Measurements from ENCODE around the gene TNRC6A. TPM values are rescaled to one million over a fixed set of nuclear protein-coding genes. Genes with fewer than 3 reads are reported as not detected.

TNRC6A gene
- total and polyA plus RNA-seq, 10 of the 15 experiments (the other 5 are each of a cell fraction or from before 2014, with no cell fraction given) = 4.6 to 41.3 (median 29.7) TPM

DNA sequence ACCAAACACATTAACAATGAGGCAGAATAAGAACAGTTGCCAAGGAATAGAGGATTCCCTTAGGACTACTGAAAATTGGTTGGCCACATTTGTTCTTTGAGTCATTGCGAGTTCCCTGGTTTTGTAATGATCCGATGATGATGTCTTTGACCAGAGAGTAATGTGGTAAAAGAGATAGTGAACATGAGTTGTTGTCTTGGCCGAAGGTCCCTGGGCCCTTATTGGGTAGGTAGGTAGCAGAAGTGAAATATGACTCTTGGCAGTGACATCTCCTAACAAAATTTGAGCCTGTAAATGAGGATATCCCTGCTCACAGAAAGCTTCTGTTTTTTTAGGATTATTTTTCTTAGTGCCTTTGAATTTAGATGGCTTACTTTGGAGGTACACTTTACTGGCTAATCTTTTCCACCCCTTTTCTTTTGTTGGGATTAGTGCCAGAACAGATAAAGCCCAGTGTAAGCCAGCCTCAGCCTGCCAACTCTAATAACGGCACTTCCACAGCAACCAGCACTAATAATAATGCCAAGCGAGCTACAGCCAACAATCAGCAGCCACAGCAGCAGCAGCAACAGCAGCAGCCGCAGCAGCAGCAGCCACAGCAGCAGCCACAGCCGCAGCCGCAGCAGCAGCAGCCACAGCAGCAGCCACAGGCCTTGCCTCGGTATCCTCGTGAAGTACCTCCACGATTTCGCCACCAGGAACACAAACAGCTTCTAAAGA lies 47.2 kb downstream of the TNRC6A start (continued):
- TF ChIP-seq, protein P1, sequence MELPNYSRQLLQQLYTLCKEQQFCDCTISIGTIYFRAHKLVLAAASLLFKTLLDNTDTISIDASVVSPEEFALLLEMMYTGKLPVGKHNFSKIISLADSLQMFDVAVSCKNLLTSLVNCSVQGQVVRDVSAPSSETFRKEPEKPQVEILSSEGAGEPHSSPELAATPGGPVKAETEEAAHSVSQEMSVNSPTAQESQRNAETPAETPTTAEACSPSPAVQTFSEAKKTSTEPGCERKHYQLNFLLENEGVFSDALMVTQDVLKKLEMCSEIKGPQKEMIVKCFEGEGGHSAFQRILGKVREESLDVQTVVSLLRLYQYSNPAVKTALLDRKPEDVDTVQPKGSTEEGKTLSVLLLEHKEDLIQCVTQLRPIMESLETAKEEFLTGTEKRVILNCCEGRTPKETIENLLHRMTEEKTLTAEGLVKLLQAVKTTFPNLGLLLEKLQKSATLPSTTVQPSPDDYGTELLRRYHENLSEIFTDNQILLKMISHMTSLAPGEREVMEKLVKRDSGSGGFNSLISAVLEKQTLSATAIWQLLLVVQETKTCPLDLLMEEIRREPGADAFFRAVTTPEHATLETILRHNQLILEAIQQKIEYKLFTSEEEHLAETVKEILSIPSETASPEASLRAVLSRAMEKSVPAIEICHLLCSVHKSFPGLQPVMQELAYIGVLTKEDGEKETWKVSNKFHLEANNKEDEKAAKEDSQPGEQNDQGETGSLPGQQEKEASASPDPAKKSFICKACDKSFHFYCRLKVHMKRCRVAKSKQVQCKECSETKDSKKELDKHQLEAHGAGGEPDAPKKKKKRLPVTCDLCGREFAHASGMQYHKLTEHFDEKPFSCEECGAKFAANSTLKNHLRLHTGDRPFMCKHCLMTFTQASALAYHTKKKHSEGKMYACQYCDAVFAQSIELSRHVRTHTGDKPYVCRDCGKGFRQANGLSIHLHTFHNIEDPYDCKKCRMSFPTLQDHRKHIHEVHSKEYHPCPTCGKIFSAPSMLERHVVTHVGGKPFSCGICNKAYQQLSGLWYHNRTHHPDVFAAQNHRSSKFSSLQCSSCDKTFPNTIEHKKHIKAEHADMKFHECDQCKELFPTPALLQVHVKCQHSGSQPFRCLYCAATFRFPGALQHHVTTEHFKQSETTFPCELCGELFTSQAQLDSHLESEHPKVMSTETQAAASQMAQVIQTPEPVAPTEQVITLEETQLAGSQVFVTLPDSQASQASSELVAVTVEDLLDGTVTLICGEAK (IDR thresholded peaks at IDR 0.05; ENCODE audit: borderline replicate concordance) = no peak
- no peak for TF ChIP-seq ZNF274 (IDR thresholded peaks at IDR 0.05; ENCODE audit: insufficient read depth, insufficient read length)
- TF ChIP-seq POLR2AphosphoS5 (IDR thresholded peaks at IDR 0.05; ENCODE audit: low read length) = no peak
- TF ChIP-seq ZNF217 (IDR thresholded peaks at IDR 0.05) = no peak

DNA sequence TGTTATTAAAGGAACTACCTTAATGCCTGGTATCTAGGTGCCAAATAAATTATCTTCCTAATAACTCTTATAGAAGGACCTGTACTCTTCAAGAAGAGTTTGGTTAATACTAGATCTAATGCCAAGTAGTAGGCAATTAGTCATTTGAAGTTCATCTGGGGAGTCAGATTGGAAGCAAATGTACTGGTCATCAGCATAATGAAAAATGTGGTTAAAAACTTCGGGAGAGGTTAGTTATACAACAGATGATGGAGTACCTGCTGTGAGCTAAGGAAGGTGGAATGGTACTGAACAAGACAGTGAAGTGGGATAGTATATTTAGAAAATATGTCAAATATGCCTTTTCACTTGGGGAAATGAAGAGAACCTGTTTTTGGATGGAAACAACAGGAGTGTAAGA lies 49.2 kb downstream of the TNRC6A start:
- Histone ChIP-seq H3K27ac (ENCODE audit: control insufficient read depth, insufficient read depth) (no peak overlapping the region), H2AFZ (ENCODE audit: control insufficient read depth, low read depth, low read length) (no peak overlapping the region), H3K4me1 (ENCODE audit: control insufficient read depth, insufficient read depth, low read length) (no peaks in the 10 kb centered on the region), H3K9ac (ENCODE audit: control insufficient read depth, insufficient read depth, low read length) (no peak overlapping the region), H3K4me2 (ENCODE audit: control insufficient read depth, insufficient read depth) (no peak overlapping the region), H3K9me3 (replicated peaks; ENCODE audit: control insufficient read depth, insufficient read depth, low read length) (no peaks in the 10 kb centered on the region), H3K4me3 (no peak overlapping the region), H3K27me3 (replicated peaks in 1 of 2; ENCODE audit: control insufficient read depth in 2 of 2, insufficient read depth in 2 of 2, low read length in 1 of 2) (no peaks in the 10 kb centered on the region), H4K20me1 (ENCODE audit: control insufficient read depth, insufficient read depth) (no peaks in the 10 kb centered on the region; the same call in 1 of the 2 replicates), H3K79me2 (ENCODE audit: control insufficient read depth, insufficient read depth, low read length) (peaks cover 5% of the 10 kb centered on the region), H3K36me3 (ENCODE audit: control insufficient read depth in 2 of 2, insufficient read depth in 2 of 2, low read length in 1 of 2) (peaks cover 7 to 29% of the 10 kb centered on the region in 2 experiments)
- BruUV-seq (replicated peaks) = no TSS peak
- 96% methylated on average over 1 of the region's 1 CpG for WGBS (ENCODE audit: insufficient coverage, insufficient replicate concordance, low lambda C conversion rate, missing lambda C conversion rate)
- in situ Hi-C loops (cut with MboI) (no loop called here), intact Hi-C loops (cut with micrococcal nuclease; ENCODE audit: unreplicated experiment) (no loop called here)
- ChIA-PET POLR2A (interaction anchor here (1.0 kb wide), 1 partner anchor 112 kb away, joined by 3 read pairs; no protein-coding TSS in a partner anchor), RAD21 (ENCODE audit: unreplicated experiment) (no interaction called here), SMC1A (ENCODE audit: uncharacterized antibody, unreplicated experiment) (no interaction called here), CTCF (no interaction called here)
- FAIRE-seq (no peak), ATAC-seq (no peak), DNase-seq (ENCODE audit: low read depth, low spot score) (no peak)
- TF ChIP-seq, protein P2, sequence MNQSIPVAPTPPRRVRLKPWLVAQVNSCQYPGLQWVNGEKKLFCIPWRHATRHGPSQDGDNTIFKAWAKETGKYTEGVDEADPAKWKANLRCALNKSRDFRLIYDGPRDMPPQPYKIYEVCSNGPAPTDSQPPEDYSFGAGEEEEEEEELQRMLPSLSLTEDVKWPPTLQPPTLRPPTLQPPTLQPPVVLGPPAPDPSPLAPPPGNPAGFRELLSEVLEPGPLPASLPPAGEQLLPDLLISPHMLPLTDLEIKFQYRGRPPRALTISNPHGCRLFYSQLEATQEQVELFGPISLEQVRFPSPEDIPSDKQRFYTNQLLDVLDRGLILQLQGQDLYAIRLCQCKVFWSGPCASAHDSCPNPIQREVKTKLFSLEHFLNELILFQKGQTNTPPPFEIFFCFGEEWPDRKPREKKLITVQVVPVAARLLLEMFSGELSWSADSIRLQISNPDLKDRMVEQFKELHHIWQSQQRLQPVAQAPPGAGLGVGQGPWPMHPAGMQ (IDR thresholded peaks at IDR 0.05; ENCODE audit: borderline replicate concordance) = no peak
- TF ChIP-seq, protein P3, sequence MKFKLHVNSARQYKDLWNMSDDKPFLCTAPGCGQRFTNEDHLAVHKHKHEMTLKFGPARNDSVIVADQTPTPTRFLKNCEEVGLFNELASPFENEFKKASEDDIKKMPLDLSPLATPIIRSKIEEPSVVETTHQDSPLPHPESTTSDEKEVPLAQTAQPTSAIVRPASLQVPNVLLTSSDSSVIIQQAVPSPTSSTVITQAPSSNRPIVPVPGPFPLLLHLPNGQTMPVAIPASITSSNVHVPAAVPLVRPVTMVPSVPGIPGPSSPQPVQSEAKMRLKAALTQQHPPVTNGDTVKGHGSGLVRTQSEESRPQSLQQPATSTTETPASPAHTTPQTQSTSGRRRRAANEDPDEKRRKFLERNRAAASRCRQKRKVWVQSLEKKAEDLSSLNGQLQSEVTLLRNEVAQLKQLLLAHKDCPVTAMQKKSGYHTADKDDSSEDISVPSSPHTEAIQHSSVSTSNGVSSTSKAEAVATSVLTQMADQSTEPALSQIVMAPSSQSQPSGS (IDR thresholded peaks at IDR 0.05; ENCODE audit: low read length) = no peak
- TF ChIP-seq BACH1 (IDR thresholded peaks at IDR 0.05; ENCODE audit: borderline replicate concordance) = no peak
- TF ChIP-seq MEF2A (IDR thresholded peaks at IDR 0.05; ENCODE audit: insufficient read depth, low read depth, low read length) = no peak
- TF ChIP-seq FOXM1 (IDR thresholded peaks at IDR 0.05; ENCODE audit: low read depth, low read length) = no peak
- TF ChIP-seq POU2F2 (IDR thresholded peaks at IDR 0.05; ENCODE audit: borderline replicate concordance, low read depth, low read length) = no peak
- no peak for TF ChIP-seq NR2C1 (IDR thresholded peaks at IDR 0.05)
- no peak for TF ChIP-seq SUZ12 (IDR thresholded peaks at IDR 0.05; ENCODE audit: unreplicated experiment)
- TF ChIP-seq PML (IDR thresholded peaks at IDR 0.05; ENCODE audit: low read length) = no peak
- TF ChIP-seq TCF3 (IDR thresholded peaks at IDR 0.05; ENCODE audit: borderline replicate concordance, insufficient read depth, low read depth, low read length) = no peak
- no peak for TF ChIP-seq ZNF207 (IDR thresholded peaks at IDR 0.05; ENCODE audit: borderline replicate concordance)
